A172 (cell line): ENCODE measurements around the gene CLDN34. TPM values are rescaled to one million over a fixed set of nuclear protein-coding genes. Genes with fewer than 3 reads are reported as not detected.

ENCODE experiments used
- DNase-seq: peaks from one replicate; pipeline ENCODE4 v3.0.0-alpha.2; 2015; ENCODE audit warnings: low spot score
- total RNA-seq: library from RNA; depleted of rRNA; stranded (reverse); fragments of >200 nt; shearing (Covaris generic); gene quantifications from 2 replicates; pipeline ENCODE4 v1.2.3, GENCODE V29; 2014

Gene CLDN34
- total RNA-seq, 1 experiment from 2014 or later: not detected

DNA sequence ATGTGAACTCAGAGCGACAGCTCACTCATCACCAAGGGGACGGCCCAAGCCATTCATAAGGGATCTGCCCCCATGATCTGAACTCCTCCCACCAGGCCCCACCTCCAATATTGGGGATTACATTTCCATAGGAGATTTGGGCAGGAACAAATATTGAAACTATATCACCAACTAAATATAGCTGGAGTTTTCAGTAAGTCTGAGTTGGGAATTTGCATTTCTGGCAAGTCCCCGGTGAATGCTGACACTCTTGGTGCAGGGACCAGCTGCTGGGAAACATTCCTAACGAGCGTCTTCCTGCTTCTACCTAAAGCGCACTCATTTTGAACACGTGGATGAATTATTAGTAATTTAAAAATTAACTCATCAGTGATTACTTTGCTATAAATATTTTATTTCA, 13.2 kb downstream of the CLDN34 start:
- no peak for DNase-seq

DNA sequence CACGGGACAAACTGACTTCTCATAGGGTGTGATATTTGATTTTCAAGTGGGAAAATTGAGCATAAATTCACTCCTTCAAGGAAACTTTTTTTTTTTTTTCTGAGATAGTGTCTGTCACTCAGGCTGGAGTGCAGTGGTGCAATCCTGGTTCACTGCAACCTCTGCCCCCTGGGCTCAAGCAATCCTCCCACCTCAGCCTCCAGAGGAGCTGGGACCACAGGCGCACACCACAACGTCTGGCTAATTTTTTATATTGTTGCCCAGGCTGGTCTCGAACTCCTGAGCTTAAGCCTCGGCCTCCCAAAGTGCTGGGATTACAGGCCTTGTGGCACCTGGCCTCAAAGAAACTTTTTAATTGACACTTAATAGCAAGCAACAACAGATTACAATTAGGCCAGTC, 13.8 kb downstream of the CLDN34 start:
- no peak for DNase-seq

DNA sequence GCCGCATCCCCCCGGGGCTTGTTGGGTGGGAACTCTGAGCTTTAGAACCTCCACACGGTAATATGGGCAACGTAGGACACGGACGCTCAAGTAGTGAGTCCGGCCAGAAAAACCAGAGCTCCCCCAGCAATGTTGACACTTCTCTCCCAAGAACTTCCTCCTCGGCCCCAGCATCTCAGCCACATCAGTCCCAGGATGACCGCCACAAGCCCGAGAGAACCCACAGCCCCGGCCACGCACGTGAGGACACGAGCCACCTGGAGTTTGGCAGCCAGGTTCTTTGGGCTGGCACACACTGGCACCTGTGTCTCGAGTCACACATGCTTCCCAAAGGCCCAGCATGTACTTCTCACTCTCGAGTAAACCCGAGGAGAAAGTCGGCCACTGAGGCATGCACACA, 16.3 kb downstream of the CLDN34 start:
- DNase-seq: no peak

DNA sequence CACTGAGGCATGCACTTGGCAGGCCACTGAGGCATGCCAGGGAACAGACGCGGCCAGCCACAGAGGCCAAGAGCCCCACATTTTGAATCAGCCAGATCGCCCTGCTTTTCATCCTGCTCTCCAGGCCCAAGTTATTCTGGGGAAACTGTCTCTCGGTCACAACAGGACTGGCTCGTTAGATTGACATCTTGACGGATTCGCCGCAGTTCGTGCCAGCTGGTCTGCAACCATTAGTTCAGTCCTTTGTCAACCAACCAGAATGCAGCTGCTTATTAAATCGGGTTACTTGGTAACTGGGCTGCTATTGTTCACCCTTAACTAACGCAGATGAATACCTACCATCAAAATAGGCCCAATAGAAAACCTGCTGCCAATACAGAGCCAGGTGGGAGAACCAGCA, 16.7 kb downstream of the CLDN34 start:
- no peak for DNase-seq

DNA sequence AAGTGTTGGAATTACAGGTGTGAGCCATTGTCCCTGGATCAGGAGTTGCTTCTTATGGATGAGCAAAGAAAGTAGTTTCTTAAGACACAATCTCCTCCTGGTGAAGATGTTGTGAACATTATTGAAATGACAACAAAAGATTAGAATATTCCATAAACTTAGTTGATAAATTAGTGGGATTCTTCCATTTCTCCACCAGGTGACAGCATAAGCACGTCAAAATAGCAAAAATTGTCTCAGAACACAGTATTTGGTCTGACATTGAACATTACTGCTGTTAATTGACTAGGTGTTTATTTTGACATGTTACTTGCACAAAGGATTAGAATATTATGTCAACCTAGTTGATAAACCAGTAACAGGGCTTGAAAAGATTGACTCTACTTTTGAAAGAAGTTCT, 21.6 kb downstream of the CLDN34 start:
- DNase-seq: no peak

DNA sequence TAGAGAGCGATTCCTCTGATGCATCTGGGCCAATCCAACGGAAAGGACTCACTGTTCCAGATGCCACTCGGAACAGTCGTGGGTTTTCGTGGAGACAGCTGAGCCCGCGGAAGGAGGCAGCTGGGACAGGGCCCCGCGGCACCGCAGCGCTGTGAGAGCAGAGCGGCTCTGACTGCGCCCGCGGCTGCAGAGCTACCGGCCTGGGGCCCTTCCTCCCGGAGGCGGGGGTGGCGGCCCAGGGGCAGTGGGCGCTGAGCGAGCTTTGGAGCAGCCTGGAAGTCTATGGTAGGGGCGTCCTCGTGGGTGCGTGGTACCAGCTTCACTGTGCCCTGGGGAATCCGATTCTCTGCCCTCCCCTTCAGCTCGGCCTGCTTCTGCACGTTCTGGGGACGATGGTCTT, 24.9 kb downstream of the CLDN34 start:
- no peak for DNase-seq

DNA sequence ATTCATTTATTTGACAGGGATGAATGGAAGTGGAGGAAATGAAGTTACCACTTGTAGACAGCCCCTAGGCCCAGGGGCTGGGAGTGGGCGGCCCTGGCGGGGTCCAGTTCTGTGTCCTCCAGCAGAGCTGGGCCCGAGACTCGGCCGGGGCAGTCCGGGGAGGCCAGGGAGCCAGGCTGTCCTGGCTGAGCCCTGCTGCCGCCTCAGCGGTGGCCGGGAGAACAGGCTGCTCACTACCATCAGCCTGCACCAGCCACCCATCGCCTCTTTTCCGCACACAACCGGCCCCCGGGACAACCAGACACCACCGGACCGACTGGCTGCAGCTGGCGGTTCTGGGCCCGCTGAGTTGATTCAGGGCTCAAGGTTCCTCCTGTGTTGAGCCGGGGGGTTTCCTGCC, 25.6 kb downstream of the CLDN34 start:
- no peak for DNase-seq

DNA sequence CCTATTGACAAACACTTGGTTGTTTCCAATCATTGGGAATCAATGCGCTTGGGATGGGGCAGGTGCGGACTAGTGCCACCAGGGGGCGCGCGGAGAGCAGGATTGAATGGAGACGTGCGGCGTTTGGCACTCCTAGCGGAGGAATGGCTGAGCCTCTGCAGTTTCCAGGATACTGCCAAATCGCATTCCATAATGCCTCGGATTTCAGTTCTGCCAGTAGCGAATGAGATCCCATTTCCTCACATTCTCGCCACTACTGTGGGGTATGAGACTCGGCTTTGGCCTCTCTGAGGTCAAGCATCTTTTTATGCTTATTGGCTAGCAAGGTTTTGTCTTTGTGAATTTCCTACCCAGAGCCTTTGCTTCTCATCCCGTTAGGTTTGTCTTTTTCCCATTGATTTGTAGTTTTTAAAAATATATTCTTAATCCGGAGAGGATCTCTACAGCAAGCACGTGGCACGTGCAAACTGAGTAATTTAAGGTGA, 28.7 kb downstream of the CLDN34 start:
- peak; percentile 85 for DNase-seq

DNA sequence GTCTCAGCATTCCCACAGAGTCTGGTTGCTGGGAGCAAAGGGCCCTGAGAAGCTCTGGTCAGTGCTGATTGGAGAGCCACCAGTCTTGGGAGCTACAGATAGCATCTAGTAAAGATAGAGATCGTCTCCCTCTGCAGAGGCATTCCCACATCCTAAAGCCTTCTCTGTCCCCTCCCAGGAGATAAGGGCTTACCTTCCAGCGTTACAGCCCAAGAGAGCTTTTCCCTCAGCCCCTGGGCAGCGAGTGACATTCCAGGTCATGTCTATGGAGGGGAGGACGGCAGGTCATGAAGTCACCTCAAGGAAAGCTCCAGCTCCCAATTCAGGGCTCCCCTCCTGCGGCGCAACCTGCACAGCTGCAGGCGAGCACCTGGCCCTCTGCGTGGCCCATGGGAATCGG, 29.9 kb downstream of the CLDN34 start:
- no peak for DNase-seq

DNA sequence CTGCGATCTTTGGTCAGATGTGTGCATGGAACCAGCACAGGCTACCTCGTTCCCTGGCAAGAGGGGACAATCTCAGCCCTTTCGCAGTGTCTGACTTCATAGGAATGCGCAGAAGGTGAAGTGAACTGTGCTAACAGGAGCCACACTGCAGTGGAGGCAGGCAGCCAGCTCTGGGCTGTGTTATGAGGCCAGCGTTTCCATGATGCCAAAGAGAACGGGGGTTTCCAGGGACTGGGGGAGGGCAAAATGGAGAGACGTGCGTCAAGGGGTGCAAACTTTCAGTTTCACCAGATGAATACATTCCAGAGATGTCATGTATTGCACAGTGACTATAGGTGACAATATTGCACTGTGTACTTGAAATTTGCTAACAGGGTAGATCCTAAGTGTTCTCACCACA, 30.4 kb downstream of the CLDN34 start:
- no peak for DNase-seq

DNA sequence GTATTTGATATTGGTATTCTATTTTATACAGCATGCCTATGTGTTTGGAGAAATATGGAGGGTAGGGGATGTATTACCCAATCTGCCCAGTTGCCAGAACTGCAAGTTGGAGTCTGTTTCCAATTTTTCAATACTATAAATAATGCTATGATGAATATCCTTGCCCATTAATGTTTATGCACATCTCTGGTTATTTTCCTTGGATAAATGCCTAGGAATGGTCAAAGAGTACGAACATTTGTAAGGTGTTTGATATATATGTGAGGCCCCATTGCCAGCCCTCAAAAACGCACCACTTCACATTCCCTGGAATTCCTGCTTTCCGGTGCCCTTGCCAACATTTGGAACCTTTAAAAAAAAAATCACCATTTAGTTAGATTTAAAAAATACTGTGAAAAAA, 34.3 kb downstream of the CLDN34 start:
- DNase-seq: no peak

DNA sequence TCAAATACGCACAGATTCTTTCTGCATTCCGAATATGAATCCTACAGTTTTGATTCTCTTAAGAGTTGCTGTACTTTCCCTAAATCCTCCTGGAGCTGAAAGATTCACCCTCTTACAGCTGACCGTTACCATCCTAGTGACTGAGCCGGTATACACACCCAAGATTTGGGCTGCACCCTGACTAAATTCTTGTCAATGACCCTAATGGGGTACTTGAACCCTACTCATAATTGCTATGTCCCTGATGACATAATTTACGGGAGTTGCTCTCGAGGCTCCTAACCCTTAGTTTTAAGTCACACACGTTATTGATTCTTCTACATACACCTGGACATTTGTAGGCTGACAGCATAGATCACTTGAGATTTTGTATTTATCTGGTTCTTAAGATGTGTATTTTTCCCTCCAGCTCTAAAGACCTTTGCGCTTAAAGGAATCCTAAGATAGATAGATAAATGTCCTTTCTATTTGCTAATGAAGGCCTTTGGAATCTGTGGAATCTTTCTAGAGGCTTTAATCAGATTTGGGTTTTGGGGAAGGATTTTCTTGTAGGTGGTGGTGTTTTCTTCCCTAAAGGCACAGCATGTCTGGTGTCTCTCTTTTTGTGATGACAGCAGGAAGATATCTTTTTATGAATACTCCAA, 37.8 kb downstream of the CLDN34 start:
- DNase-seq: no peak

DNA sequence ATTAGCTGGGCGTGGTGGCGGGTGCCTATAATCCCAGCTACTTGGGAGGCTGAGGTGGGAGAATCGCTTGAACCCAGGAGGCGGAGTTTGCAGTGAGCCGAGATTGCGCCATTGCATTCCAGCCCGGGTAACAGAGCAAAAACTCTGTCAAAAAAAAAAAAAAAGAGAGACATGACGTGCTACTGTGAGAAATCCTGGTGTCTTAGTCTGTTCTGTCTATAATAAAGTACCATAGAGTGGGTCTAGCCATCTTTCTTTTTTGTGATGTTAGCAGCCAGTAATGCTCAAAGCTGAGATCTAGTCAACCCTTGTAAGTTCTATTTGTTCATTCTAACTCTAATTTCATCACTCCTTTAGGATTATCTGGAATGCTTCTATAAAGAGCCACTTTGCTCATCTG, 38.9 kb downstream of the CLDN34 start:
- no peak for DNase-seq

DNA sequence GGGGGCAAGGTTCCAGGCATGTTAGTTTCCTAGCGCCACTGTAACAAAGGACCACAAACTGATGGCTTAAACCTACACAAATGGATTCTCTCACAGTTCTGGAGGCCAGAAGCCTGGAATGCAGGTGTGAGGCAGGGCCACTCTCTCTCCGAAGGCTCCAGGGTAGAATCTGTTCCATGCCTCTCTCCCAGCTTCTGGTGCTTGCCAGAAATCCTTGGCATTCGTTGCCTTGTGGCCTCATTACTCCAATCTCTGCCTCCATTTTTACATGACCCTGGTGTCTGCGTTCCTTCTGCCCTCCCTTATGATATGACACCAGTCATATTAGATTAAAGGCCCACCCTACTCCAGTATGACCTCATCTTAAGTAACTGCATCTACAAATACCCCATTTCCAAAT, 39.6 kb downstream of the CLDN34 start:
- no peak for DNase-seq

DNA sequence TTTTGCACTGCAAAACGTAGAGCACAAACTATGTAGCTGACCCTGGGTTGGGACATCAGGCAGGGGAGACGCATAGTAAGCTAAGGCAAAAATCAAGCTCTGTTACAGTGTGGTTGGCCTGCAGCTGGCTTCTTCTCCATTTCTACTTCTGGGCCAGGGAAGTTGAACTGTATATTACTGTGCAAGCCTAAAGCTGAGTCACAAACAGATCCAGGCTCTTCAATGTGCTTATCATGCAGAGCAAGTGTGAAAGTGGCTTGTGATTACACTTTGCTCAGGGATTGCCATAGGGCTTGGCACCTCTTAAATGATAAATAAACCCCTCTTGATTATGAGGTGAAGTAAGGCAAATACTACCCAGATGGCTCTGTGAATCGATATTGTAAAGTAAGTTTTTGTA, 40.5 kb downstream of the CLDN34 start:
- no peak for DNase-seq

DNA sequence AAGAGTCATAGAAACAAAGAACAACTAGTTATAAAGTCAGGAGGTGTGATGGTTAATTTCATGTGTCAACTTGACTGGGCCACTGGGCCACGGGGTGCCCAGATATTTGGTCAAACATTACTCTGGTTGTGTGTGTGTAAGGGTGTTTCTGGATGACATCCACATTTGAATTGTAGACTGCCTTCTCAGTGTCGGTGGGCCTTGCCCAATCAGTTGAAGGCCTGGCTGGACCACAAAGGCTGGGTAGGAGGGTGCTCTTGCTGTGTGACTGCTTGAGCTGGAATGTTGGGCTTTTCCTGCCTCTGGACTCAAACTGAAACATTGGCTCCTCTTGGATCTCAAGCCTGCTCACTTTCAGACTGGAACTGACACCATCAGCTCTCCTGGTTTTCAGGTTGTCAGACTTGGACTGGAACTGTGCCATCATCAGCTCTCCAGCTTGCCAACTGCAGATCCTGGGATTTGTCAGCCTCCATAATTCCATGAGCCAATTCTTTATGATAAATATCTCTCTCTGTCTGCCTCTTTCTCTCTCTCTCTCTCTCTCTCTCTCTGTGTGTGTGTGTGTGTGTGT, 41.4 kb downstream of the CLDN34 start:
- no peak for DNase-seq

DNA sequence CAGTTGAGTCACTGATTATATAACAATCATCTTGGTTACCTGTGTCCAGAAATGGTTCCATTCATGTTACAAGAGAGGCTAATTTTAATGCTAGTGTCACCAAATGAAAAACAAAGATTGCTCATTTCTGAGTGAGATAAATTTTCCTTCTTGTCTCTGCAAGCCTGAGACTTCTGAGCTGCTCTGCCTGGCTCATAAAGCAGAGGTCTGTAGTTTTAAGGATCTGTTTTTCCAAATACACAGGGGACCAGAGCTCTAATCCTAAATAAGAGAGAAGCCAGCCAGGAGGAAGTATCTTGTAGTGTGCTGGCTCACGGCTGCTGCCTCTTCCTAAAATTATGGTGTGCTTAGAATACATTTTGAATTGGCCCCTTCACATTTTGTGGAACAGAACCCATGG, 42.6 kb downstream of the CLDN34 start:
- no peak for DNase-seq

DNA sequence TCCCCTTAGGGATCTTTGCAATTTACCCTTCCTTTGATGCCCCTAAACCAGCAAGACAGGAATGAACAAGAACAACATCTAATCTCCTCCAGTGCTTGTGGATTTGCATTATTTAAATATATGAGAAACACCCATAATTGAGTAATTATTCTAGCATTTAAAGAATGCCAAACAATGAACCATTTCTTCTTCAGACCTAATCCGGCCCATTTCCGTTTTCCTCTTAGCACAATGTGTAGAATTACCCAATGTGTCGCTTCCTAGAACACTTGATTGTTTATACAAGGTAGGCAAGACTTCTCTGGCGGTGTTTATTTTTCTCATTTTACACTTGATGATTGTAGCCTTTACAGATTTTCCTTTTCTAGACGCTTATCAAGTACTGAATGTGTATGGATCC, 43.5 kb downstream of the CLDN34 start:
- peak; percentile 44 for DNase-seq

DNA sequence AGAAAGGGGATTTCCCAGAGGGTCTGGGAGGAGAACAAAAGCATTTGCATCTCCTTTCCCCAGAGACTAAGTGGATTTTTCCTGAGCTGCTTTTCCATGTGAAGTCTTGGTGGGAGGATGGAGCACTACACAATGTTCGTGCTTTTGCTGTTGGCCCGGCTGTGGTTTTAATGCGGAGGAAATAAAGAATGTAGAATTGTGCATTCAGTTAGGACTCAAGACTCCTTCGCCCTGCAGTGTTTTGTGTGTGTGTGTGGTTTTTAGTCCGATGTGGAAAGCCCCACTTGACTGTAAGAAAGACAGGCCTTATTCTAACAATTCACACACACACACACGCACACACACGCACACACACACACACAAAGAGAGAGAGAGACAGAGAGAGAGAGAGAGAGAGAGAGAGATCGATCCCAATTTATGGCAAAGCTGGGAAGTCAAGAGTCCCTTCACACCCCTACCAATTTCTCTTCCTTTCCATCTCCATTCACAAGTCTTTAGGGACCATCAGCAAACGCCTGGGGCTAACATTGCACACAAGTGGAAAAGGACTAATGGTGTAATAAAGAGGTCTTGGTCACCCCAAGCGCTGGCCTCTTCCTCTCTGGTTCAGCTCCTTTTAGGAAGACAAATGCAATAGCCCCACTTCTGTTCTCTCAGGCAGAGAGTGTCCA, 44.2 kb downstream of the CLDN34 start:
- DNase-seq: no peak

DNA sequence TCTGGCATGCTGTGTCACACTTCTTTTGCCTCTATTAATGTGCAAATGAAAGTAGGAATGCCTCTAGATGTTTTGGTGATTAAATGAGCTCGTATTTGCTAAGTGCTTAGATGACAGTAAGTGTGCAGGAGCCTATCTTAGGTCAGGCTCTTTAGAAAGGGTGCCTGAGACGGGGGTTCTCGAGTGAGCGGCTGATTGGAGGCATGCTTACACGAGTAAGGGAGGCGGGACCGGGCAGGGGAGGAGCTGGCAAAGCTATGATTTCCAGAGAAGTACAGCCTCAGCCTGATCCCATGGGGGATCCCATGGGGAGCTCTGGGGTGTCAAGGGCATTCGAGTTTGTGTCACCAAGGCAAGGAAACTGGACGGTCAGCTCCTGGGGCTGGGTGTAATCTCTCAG, 44.8 kb downstream of the CLDN34 start:
- DNase-seq: no peak

DNA sequence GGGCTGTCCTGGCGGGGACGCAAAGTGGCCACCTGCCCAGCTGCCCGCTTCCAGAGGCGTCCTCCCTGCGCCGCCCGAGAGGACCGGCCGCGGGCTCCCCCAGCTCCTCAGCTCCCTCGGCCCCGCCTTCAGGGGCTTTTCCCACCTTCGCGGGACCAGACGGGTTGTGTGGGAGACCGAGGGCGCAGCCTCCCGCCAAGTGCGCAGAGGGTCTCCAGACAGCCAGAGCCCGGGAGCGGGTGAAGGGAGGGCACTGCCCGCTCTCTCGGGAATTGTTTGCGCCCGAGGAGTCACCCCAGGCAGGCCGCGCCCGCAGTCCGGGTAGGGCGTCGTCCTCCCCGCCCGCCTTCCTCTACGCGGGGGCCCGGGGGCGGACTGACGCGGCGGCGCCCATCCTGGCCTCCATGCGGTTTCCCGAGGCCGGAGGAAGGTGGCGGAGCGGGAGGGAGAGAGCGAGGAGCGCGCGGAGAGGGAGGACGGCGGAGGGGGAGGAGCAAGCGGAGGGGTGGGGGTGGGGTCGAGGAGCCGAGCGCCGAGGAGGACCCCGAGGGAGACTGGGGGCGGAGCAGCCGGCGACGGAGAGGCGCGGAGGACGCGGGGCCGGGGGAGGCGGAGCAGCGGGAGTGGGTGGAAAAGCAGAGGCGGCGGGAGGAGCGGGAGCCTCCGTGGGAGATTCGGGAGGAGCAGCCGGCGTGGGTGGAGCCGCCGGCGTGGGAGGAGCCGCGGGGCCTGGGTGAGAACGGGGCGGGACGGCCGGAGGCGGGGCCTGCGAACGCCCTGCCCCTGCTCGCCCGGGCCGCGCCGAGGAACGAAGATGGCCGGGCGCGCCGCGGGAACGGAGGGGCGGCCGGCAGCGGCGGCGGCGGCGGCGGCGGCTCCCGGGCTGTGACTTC, 47.5 kb downstream of the CLDN34 start:
- DNase-seq: peak; percentile 72

DNA sequence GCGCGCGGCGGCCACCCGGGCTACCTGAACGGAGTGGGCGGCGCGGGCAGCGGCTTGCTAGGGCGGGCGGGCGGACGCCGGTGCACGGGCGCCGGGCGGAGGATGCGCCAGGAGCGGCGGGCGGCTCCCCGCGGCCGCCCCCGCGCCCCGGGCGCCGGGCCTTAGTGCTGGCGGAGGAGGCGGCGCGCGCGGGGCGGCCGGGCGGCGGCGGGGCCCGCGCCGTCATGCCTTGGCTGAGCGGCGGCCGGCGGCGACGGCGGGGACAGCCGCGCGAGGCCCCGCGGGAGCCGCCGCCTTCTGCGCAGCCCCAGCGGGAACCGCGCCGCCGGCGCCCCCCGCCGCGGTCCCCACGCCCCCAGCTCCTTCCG, 48.2 kb downstream of the CLDN34 start:
- no peak for DNase-seq
